Suprapubic skin (tissue), 4 donors: ENCODE data around the gene CLEC1A. TPM values are rescaled to one million over a fixed set of nuclear protein-coding genes. Genes with fewer than 3 reads are reported as not detected.

ENCODE experiments used
- DNase-seq, 2 donors: peaks; one replicate each; pipeline ENCODE4 v3.0.0-alpha.2; 2019; ENCODE audit warnings: low spot score in 2 of 2
- H3K27ac ChIP-seq: fragments of 200-600 bp; sonication (generic); one replicate; pipeline ENCODE4 v1.5.1; 2019
- H3K27me3 ChIP-seq: fragments of 200-600 bp; sonication (generic); one replicate; pipeline ENCODE4 v1.5.1; 2019
- H3K36me3 ChIP-seq: fragments of 200-600 bp; sonication (generic); one replicate; pipeline ENCODE4 v1.5.1; 2019
- H3K4me1 ChIP-seq: fragments of 200-600 bp; sonication (generic); one replicate; pipeline ENCODE4 v1.5.1; 2019
- H3K4me3 ChIP-seq: fragments of 200-600 bp; sonication (generic); one replicate; pipeline ENCODE4 v1.5.1; 2019; ENCODE audit warnings: mild to moderate bottlenecking
- H3K9me3 ChIP-seq: fragments of 200-600 bp; sonication (generic); one replicate; pipeline ENCODE4 v1.5.1; 2019
- CTCF ChIP-seq, 2 donors: fragments of 200-600 bp in 1 of 2; fragments of 450-650 bp in 1 of 2; sonication (generic) in 1 of 2; IDR thresholded peaks; one replicate each; pipeline ENCODE4 v1.5.1; 2016 to 2019; ENCODE audit warnings: antibody characterized with exemption in 2 of 2, mild to moderate bottlenecking in 1 of 2, moderate library complexity in 1 of 2
- EP300 ChIP-seq: sonication (generic); formaldehyde crosslinking; IDR thresholded peaks from one replicate; pipeline ENCODE4 v1.6.1; 2017; ENCODE audit warnings: antibody characterized with exemption
- POLR2A ChIP-seq, 2 donors: fragments of 450-650 bp; IDR thresholded peaks; one replicate each; pipeline ENCODE4 v1.6.1; 2017; ENCODE audit warnings: antibody characterized with exemption in 2 of 2, mild to moderate bottlenecking in 2 of 2, moderate library complexity in 2 of 2
- POLR2AphosphoS5 ChIP-seq, 3 donors: sonication (generic); formaldehyde crosslinking; IDR thresholded peaks; one replicate each; pipeline ENCODE4 v1.6.1; 2017; ENCODE audit warnings: antibody characterized with exemption in 3 of 3
- WGBS: methylation state at CpG from one replicate; pipeline ENCODE4 v1.1.5; 2018; 5-methylcytosine and 5-hydroxymethylcytosine counted together
- total RNA-seq, 4 donors: library from RNA; depleted of rRNA; stranded (reverse); fragments of >200 nt; gene quantifications; one replicate each; pipeline ENCODE4 v1.1.0, GENCODE V29; 2016

CLEC1A gene
- total RNA-seq, 4 donors from 2014 or later: 0.42 to 2.1 (median 1.1) TPM

GRCh38 chr12:10135126-10135525, 36.3 kb upstream of the CLEC1A start:
- H3K27me3 ChIP-seq: no peaks in the 10 kb centered on the region
- no peak overlapping the region for H3K27ac ChIP-seq
- WGBS: 62% methylated on average over 4 of the region's 4 CpGs
- no peaks in the 10 kb centered on the region for H3K36me3 ChIP-seq
- no peak for DNase-seq
- H3K4me3 ChIP-seq: no peak overlapping the region
- H3K9me3 ChIP-seq: no peaks in the 10 kb centered on the region
- TF ChIP-seq POLR2AphosphoS5 (IDR thresholded peaks at IDR 0.05) (no peak), POLR2A (IDR thresholded peaks at IDR 0.05) (no peak), CTCF (IDR thresholded peaks at IDR 0.05) (no peak), EP300 (no peak)
- H3K4me1 ChIP-seq: peaks cover 13% of the 10 kb centered on the region

GRCh38 chr12:10132850-10133370, 34.1 kb upstream of the CLEC1A start:
- WGBS: 78% methylated on average over 6 of the region's 6 CpGs
- TF ChIP-seq EP300 (no peak), POLR2A (IDR thresholded peaks at IDR 0.05) (no peak), CTCF (IDR thresholded peaks at IDR 0.05) (no peak), POLR2AphosphoS5 (IDR thresholded peaks at IDR 0.05) (no peak)
- Histone ChIP-seq H3K27me3 (no peaks in the 10 kb centered on the region), H3K4me3 (no peak overlapping the region), H3K9me3 (no peaks in the 10 kb centered on the region), H3K27ac (no peak overlapping the region), H3K4me1 (peaks cover 17% of the 10 kb centered on the region), H3K36me3 (no peaks in the 10 kb centered on the region)
- DNase-seq: no peak

- no peaks in the 10 kb centered on the region for H3K9me3 ChIP-seq
- no peaks in the 10 kb centered on the region for H3K27me3 ChIP-seq
- H3K4me1 ChIP-seq: peaks cover 17% of the 10 kb centered on the region
- 65% methylated on average over 2 of the region's 2 CpGs for WGBS
- H3K4me3 ChIP-seq: no peak overlapping the region
- DNase-seq: no peak
- H3K36me3 ChIP-seq: no peaks in the 10 kb centered on the region
- no peak overlapping the region for H3K27ac ChIP-seq
- TF ChIP-seq POLR2A (IDR thresholded peaks at IDR 0.05): no peak
- TF ChIP-seq POLR2AphosphoS5 (IDR thresholded peaks at IDR 0.05): no peak
- TF ChIP-seq EP300: no peak
- no peak for TF ChIP-seq CTCF (IDR thresholded peaks at IDR 0.05)
Observed at GRCh38 chr12:10131111-10131690, 32.4 kb upstream of the CLEC1A start.

- H3K9me3 ChIP-seq: no peaks in the 10 kb centered on the region
- no peaks in the 10 kb centered on the region for H3K36me3 ChIP-seq
- H3K27me3 ChIP-seq: no peaks in the 10 kb centered on the region
- H3K4me1 ChIP-seq: peaks cover 17% of the 10 kb centered on the region
- WGBS: 28% methylated on average over 1 of the region's 1 CpG
- peak within 1 kb of the TSS; percentile 30 for H3K4me3 ChIP-seq
- H3K27ac ChIP-seq: peak within 1 kb of the TSS; percentile 45
- no peak for DNase-seq
- TF ChIP-seq POLR2AphosphoS5 (IDR thresholded peaks at IDR 0.05) (no peak), POLR2A (IDR thresholded peaks at IDR 0.05) (no peak), CTCF (IDR thresholded peaks at IDR 0.05) (no peak), EP300 (no peak)
Observed at GRCh38 chr12:10130042-10130441, 31.3 kb upstream of the CLEC1A start, which contains the start of gene CLEC7A. CLEC7A (minus strand) TSS chr12:10130199; CDS start chr12:10130082, 117 bp downstream.

- peaks cover 17% of the 10 kb centered on the region for H3K4me1 ChIP-seq
- DNase-seq: no peak
- no peak overlapping the region for H3K4me3 ChIP-seq
- WGBS: 73% methylated on average over 5 of the region's 5 CpGs
- TF ChIP-seq POLR2AphosphoS5 (IDR thresholded peaks at IDR 0.05) (peak in 1 of 3 donors; percentile 13), POLR2A (IDR thresholded peaks at IDR 0.05) (no peak), EP300 (no peak), CTCF (IDR thresholded peaks at IDR 0.05) (no peak)
- no peaks in the 10 kb centered on the region for H3K36me3 ChIP-seq
- no peaks in the 10 kb centered on the region for H3K9me3 ChIP-seq
- no peaks in the 10 kb centered on the region for H3K27me3 ChIP-seq
- no peak overlapping the region for H3K27ac ChIP-seq
Observed at GRCh38 chr12:10128687-10129086, 29.9 kb upstream of the CLEC1A start.
